Measurements from ENCODE around the gene ADARB2. TPM values are rescaled to one million over a fixed set of nuclear protein-coding genes. Genes with fewer than 3 reads are reported as not detected.

ADARB2 gene
- total RNA-seq, 3 donors from 2014 or later (not counting 1 experiment from before 2014, with no cell fraction given), result 0.27 to 0.78 (median 0.40) TPM

- no peak overlapping the region for H3K4me3 Mint-ChIP-seq
- peaks cover 0 to 2% of the 10 kb centered on the region in 2 donors for H3K27me3 Mint-ChIP-seq (ENCODE audit: low read depth in 2 of 2)
- DNase-seq, result no peak
- H3K27ac Mint-ChIP-seq, result no peak overlapping the region
- Histone ChIP-seq H3K27ac (ENCODE audit: low read length) (no peak overlapping the region), H3K4me1 (ENCODE audit: control insufficient read depth, insufficient read depth, low read length) (no peaks in the 10 kb centered on the region), H3K36me3 (ENCODE audit: control insufficient read depth, insufficient read depth, low read length) (no peaks in the 10 kb centered on the region), H3K9me3 (ENCODE audit: control insufficient read depth, insufficient read depth, low read length) (no peaks in the 10 kb centered on the region), H3K27me3 (ENCODE audit: control insufficient read depth, insufficient read depth, low read length) (no peaks in the 10 kb centered on the region), H3K4me3 (ENCODE audit: low read length) (no peak overlapping the region)
- WGBS (ENCODE audit: insufficient coverage), result 93% methylated on average over 7 of the region's 9 CpGs
- intact Hi-C loops (cut with micrococcal nuclease), result no loop called here
- no peaks in the 10 kb centered on the region for H3K4me1 Mint-ChIP-seq
- ATAC-seq, result peak in 1 of 3 donors; percentile 47
- no peak for TF ChIP-seq CTCF (IDR thresholded peaks at IDR 0.05)
- no peaks in the 10 kb centered on the region for H3K36me3 Mint-ChIP-seq
- no peaks in the 10 kb centered on the region for H3K9me3 Mint-ChIP-seq
Observed at GRCh38 chr10:1232164-1232911, 505.0 kb downstream of the ADARB2 start.

GRCh38 chr10:1230592-1231275, 506.6 kb downstream of the ADARB2 start:
- Histone ChIP-seq H3K9me3 (ENCODE audit: control insufficient read depth, insufficient read depth, low read length) (no peaks in the 10 kb centered on the region), H3K4me3 (ENCODE audit: low read length) (no peak overlapping the region), H3K4me1 (ENCODE audit: control insufficient read depth, insufficient read depth, low read length) (no peaks in the 10 kb centered on the region), H3K27ac (ENCODE audit: low read length) (no peak overlapping the region), H3K36me3 (ENCODE audit: control insufficient read depth, insufficient read depth, low read length) (no peaks in the 10 kb centered on the region), H3K27me3 (ENCODE audit: control insufficient read depth, insufficient read depth, low read length) (no peaks in the 10 kb centered on the region)
- intact Hi-C loops (cut with micrococcal nuclease), result no loop called here
- DNase-seq, result no peak
- Mint-ChIP-seq H3K27me3 (ENCODE audit: low read depth in 2 of 2) (peaks cover 7% of the 10 kb centered on the region in 2 donors), H3K36me3 (no peaks in the 10 kb centered on the region), H3K4me3 (no peak overlapping the region), H3K4me1 (no peaks in the 10 kb centered on the region), H3K27ac (no peak overlapping the region), H3K9me3 (no peaks in the 10 kb centered on the region)
- WGBS (ENCODE audit: insufficient coverage), result 87% methylated on average over 9 of the region's 9 CpGs
- no peak for TF ChIP-seq CTCF (IDR thresholded peaks at IDR 0.05)
- no peak for ATAC-seq

- Histone ChIP-seq H3K27me3 (ENCODE audit: control insufficient read depth, insufficient read depth, low read length) (no peaks in the 10 kb centered on the region), H3K4me1 (ENCODE audit: control insufficient read depth, insufficient read depth, low read length) (no peaks in the 10 kb centered on the region), H3K27ac (ENCODE audit: low read length) (no peak overlapping the region), H3K9me3 (ENCODE audit: control insufficient read depth, insufficient read depth, low read length) (no peaks in the 10 kb centered on the region), H3K36me3 (ENCODE audit: control insufficient read depth, insufficient read depth, low read length) (no peaks in the 10 kb centered on the region), H3K4me3 (ENCODE audit: low read length) (no peak overlapping the region)
- no peak overlapping the region for H3K4me3 Mint-ChIP-seq
- H3K36me3 Mint-ChIP-seq, result no peaks in the 10 kb centered on the region
- no peak for TF ChIP-seq CTCF (IDR thresholded peaks at IDR 0.05)
- no peak overlapping the region for H3K27ac Mint-ChIP-seq
- intact Hi-C loops (cut with micrococcal nuclease), result no loop called here
- H3K27me3 Mint-ChIP-seq (ENCODE audit: low read depth in 2 of 2), result peaks cover 7 to 11% of the 10 kb centered on the region in 2 donors
- no peaks in the 10 kb centered on the region for H3K9me3 Mint-ChIP-seq
- 85% methylated on average over 8 of the region's 8 CpGs for WGBS (ENCODE audit: insufficient coverage)
- ATAC-seq, result no peak
- H3K4me1 Mint-ChIP-seq, result no peaks in the 10 kb centered on the region
- no peak for DNase-seq
Observed at GRCh38 chr10:1230138-1230537, 507.2 kb downstream of the ADARB2 start.
